MM.1S (cell line): Measurements from ENCODE around the gene POLE.

Source experiments
- DNase-seq: peaks from one replicate; pipeline ENCODE4 v3.0.0-alpha.2; 2015
- H2AFZ ChIP-seq: fragments of 300-600 bp; sonication (generic); 2 replicates; pipeline ENCODE4 v1.6.0; 2016; ENCODE audit warnings: antibody characterized with exemption, low read length
- H3F3A ChIP-seq: fragments of 300-600 bp; sonication (generic); 2 replicates; pipeline ENCODE4 v1.6.1; 2016; ENCODE audit warnings: mild to moderate bottlenecking, antibody characterized with exemption, low read length, moderate library complexity, mixed read lengths; ENCODE audit not compliant: insufficient read depth
- H3K27ac ChIP-seq: fragments of 300-600 bp; sonication (generic); 2 replicates; pipeline ENCODE4 v1.5.1; 2016; ENCODE audit warnings: mild to moderate bottlenecking, low read length
- H3K27me3 ChIP-seq: fragments of 300-600 bp; sonication (generic); replicated peaks from 2 replicates; pipeline ENCODE4 v1.6.0; 2016; ENCODE audit warnings: low read length; ENCODE audit not compliant: insufficient read depth
- H3K36me3 ChIP-seq: fragments of 300-600 bp; sonication (generic); replicated peaks from 2 replicates; pipeline ENCODE4 v1.6.1; 2016; ENCODE audit warnings: mild to moderate bottlenecking, low read length, mixed read lengths; ENCODE audit not compliant: insufficient read depth
- H3K4me1 ChIP-seq: fragments of 300-600 bp; sonication (generic); 2 replicates; pipeline ENCODE4 v1.6.1; 2016; ENCODE audit warnings: low read length, mixed read lengths
- H3K4me2 ChIP-seq: fragments of 300-600 bp; sonication (generic); 2 replicates; pipeline ENCODE4 v1.6.0; 2016; ENCODE audit warnings: low read depth, low read length
- H3K4me3 ChIP-seq: fragments of 300-600 bp; sonication (generic); 2 replicates; pipeline ENCODE4 v1.5.1; 2016; ENCODE audit warnings: low read length, mixed read lengths
- H3K79me2 ChIP-seq: fragments of 300-600 bp; sonication (generic); 2 replicates; pipeline ENCODE4 v1.6.1; 2016; ENCODE audit warnings: mixed run types, low read length, mixed read lengths
- H3K9ac ChIP-seq: fragments of 300-600 bp; sonication (generic); 2 replicates; pipeline ENCODE4 v1.6.1; 2016; ENCODE audit warnings: low read length, mixed read lengths
- H3K9me2 ChIP-seq: fragments of 300-600 bp; sonication (generic); replicated peaks from 2 replicates; pipeline ENCODE4 v1.6.1; 2016; ENCODE audit warnings: mild to moderate bottlenecking, low read length, mixed read lengths; ENCODE audit not compliant: insufficient read depth
- H3K9me3 ChIP-seq: fragments of 300-600 bp; sonication (generic); replicated peaks from 2 replicates; pipeline ENCODE4 v1.6.1; 2016; ENCODE audit warnings: mild to moderate bottlenecking, low read length, mixed read lengths; ENCODE audit not compliant: insufficient read depth
- H4K20me1 ChIP-seq: fragments of 300-600 bp; sonication (generic); 2 replicates; pipeline ENCODE4 v1.6.1; 2016; ENCODE audit warnings: mild to moderate bottlenecking, low read length, moderate library complexity, mixed read lengths; ENCODE audit not compliant: insufficient read depth
- EZH2 ChIP-seq: fragments of 300-600 bp; sonication (generic); optimal IDR thresholded peaks from 2 replicates; pipeline ENCODE3; 2017; ENCODE audit warnings: low read depth, mild to moderate bottlenecking, antibody characterized with exemption, low read length, mixed read lengths
- EZH2phosphoT487 ChIP-seq: fragments of 300-600 bp; sonication (generic); IDR thresholded peaks from 2 replicates; pipeline ENCODE4 v1.6.1; 2018; ENCODE audit warnings: antibody characterized with exemption, low read length
- TF ChIP-seq, protein P1 (sequence below): fragments of 300-600 bp; sonication (generic); IDR thresholded peaks from 2 replicates; pipeline ENCODE4 v1.5.1; 2016; ENCODE audit warnings: antibody characterized with exemption, low read length, mixed read lengths

POLE gene

DNA sequence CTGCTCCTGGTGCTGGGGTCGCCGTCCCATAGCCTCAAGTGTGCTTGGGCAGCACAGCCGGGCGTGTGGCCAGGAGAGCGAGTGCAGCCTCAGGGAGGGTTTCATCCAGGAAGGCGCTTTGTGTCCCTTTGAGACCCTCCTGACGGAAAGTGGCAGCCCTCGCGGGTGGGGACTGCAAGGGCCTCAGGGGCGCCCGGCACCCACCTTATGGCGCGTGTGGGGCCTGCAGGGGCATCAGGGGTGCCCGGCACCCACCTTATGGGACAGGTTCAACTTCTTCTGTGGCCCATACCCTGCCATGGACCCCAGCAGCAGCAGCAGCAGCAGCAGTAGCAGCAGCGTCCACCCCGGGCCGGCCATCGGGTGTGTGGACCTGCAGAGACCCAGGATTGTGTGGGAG lies 81.2 kb downstream of the POLE start:
- no peaks in the 10 kb centered on the region for H3K9me2 ChIP-seq
- H3K79me2 ChIP-seq = no peaks in the 10 kb centered on the region
- no peaks in the 10 kb centered on the region for H3F3A ChIP-seq
- H3K27ac ChIP-seq = no peak overlapping the region
- no peaks in the 10 kb centered on the region for H3K4me1 ChIP-seq
- no peak overlapping the region for H3K4me3 ChIP-seq
- TF ChIP-seq EZH2 = no peak
- TF ChIP-seq, protein P1, sequence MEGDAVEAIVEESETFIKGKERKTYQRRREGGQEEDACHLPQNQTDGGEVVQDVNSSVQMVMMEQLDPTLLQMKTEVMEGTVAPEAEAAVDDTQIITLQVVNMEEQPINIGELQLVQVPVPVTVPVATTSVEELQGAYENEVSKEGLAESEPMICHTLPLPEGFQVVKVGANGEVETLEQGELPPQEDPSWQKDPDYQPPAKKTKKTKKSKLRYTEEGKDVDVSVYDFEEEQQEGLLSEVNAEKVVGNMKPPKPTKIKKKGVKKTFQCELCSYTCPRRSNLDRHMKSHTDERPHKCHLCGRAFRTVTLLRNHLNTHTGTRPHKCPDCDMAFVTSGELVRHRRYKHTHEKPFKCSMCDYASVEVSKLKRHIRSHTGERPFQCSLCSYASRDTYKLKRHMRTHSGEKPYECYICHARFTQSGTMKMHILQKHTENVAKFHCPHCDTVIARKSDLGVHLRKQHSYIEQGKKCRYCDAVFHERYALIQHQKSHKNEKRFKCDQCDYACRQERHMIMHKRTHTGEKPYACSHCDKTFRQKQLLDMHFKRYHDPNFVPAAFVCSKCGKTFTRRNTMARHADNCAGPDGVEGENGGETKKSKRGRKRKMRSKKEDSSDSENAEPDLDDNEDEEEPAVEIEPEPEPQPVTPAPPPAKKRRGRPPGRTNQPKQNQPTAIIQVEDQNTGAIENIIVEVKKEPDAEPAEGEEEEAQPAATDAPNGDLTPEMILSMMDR = no peak
- no peak for TF ChIP-seq EZH2phosphoT487
- DNase-seq = no peak
- no peaks in the 10 kb centered on the region for H3K9me3 ChIP-seq
- H3K36me3 ChIP-seq = no peaks in the 10 kb centered on the region
- H4K20me1 ChIP-seq = no peaks in the 10 kb centered on the region
- H3K9ac ChIP-seq = no peak overlapping the region
- H3K27me3 ChIP-seq = peaks cover 5% of the 10 kb centered on the region
- no peak overlapping the region for H2AFZ ChIP-seq
- H3K4me2 ChIP-seq = no peak overlapping the region

DNA sequence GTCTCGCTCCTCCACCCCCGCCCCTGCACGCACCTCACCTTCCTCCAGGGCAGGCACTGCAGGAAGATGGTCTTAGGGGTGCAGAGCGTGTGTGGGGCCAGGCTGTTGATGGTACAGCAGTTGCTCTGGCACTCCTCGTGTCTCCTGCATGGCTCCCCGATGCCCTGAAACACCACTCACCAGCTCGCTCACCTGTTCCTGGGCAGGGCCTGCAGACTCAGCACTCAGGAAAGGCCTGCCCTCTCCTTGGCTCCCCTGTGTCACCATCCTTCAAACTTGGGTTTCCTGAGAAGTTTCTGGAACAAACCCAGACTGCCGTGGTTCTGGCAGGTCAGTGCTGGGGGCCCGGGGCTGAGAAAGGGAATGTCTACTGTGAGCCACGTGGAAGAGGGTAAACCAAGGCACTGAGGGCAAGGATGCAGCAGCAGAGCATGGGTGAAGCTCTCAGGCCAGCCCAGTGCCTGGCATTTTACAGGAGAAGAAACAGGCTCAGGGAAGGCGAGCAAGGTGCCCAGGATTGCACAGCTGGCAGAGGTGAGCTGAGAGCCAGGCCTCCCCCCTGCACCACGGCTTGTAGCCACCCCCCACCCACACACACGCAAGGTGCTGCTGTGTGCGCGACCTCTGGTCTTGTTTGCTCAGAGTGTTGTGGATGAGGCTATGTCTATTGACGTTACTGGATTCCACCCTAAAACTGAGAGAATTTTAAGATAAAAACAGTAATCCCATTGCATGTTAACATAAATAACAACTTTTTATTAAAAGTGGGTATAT lies 82.3 kb downstream of the POLE start:
- Histone ChIP-seq H3K4me1 (no peaks in the 10 kb centered on the region), H3K9ac (no peak overlapping the region), H3K9me2 (no peaks in the 10 kb centered on the region), H3K79me2 (no peaks in the 10 kb centered on the region), H2AFZ (no peak overlapping the region), H3K27me3 (peaks cover 14% of the 10 kb centered on the region), H3K27ac (no peak overlapping the region), H3K9me3 (no peaks in the 10 kb centered on the region), H3F3A (no peaks in the 10 kb centered on the region), H3K36me3 (no peaks in the 10 kb centered on the region), H4K20me1 (no peaks in the 10 kb centered on the region), H3K4me2 (no peak overlapping the region), H3K4me3 (no peak overlapping the region)
- DNase-seq = no peak
- TF ChIP-seq, protein P1 = no peak
- TF ChIP-seq EZH2 = no peak

- TF ChIP-seq, protein P1 = no peak
- no peak for TF ChIP-seq EZH2phosphoT487
- TF ChIP-seq EZH2 = no peak
- Histone ChIP-seq H3F3A (no peaks in the 10 kb centered on the region), H3K4me1 (no peaks in the 10 kb centered on the region), H3K27me3 (peaks cover 15% of the 10 kb centered on the region), H2AFZ (no peak overlapping the region), H4K20me1 (no peaks in the 10 kb centered on the region), H3K4me3 (no peak overlapping the region), H3K4me2 (no peak overlapping the region), H3K36me3 (no peaks in the 10 kb centered on the region), H3K79me2 (no peaks in the 10 kb centered on the region), H3K9me2 (no peaks in the 10 kb centered on the region), H3K9me3 (no peaks in the 10 kb centered on the region), H3K27ac (no peak overlapping the region), H3K9ac (no peak overlapping the region)
- no peak for DNase-seq
Measured at GRCh38 chr12:132604151-132604618, 83.0 kb downstream of the POLE start.
